Measurements from ENCODE around the gene SEMA5A. TPM values are rescaled to one million over a fixed set of nuclear protein-coding genes. Genes with fewer than 3 reads are reported as not detected.

SEMA5A gene
- total RNA-seq, 4 donors from 2014 or later, result 2.6 to 36.5 (median 4.7) TPM

DNA sequence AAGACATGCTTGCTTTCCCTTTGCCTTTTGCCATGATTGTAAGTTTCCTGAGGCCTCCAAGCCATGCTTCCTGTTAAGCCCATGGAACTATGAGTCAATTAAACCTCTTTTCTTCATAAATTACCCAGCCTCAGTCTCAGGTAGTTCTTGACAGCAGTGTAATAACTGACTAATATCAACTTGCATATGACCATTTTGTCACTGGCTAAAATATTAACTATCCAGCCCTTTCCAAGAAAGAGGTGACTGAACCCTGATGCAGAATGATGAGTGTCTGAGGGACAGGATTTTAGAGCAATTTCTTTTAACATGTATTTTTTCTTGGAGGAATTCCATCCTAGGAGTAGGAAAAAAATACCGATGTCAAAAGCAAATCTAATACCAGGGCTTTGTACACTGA is 266.1 kb downstream of the SEMA5A start:
- no peak for TF ChIP-seq CTCF (IDR thresholded peaks at IDR 0.05; ENCODE audit: low read depth)

- TF ChIP-seq CTCF (IDR thresholded peaks at IDR 0.05; ENCODE audit: low read depth), result no peak
Observed at GRCh38 chr5:9278921-9279603, 266.8 kb downstream of the SEMA5A start.

GRCh38 chr5:9269014-9269413 is 276.9 kb downstream of the SEMA5A start:
- no peak for TF ChIP-seq CTCF (IDR thresholded peaks at IDR 0.05; ENCODE audit: low read depth)

DNA sequence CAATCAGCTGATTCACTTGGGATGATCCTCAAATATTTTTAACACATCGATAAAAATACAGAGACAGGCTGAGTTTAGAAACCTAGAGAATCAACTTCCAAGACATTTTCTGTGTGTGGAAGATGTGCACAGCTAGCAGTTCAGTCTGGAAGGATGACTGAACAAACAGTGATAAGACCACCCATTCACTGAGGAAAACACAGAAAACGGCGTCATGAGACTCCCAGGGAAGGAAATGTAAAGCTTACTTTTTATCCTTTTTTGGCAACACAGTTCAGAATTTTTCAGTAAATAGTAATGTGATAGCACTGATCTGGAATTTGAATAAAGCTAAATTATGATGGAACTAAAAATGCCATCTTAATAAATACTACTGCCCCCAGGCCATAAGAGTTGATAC is 277.6 kb downstream of the SEMA5A start:
- no peak for TF ChIP-seq CTCF (IDR thresholded peaks at IDR 0.05; ENCODE audit: low read depth)

- no peak for TF ChIP-seq CTCF (IDR thresholded peaks at IDR 0.05; ENCODE audit: low read depth)
Observed at GRCh38 chr5:9265441-9266287, 280.2 kb downstream of the SEMA5A start.

GRCh38 chr5:9264301-9264700 is 281.6 kb downstream of the SEMA5A start:
- TF ChIP-seq CTCF (IDR thresholded peaks at IDR 0.05; ENCODE audit: low read depth), result no peak

- TF ChIP-seq CTCF (IDR thresholded peaks at IDR 0.05; ENCODE audit: low read depth), result no peak
Observed at GRCh38 chr5:9263656-9264055, 282.2 kb downstream of the SEMA5A start.
